Measurements from ENCODE around the gene PANX2. TPM values are rescaled to one million over a fixed set of nuclear protein-coding genes. Genes with fewer than 3 reads are reported as not detected.

Gene PANX2
- total and polyA plus RNA-seq, 2 of the 4 experiments (the other 2 are of a cell fraction) = 0.18 to 1.7 TPM

- H3K9me3 ChIP-seq (ENCODE audit: control insufficient read depth, insufficient read depth, low read length) = no peaks in the 10 kb centered on the region
- peak overlapping the region; percentile 15; the same call in 1 of the 2 replicates for H4K91ac ChIP-seq (ENCODE audit: insufficient read depth, low read depth, low read length)
- H2AFZ ChIP-seq (replicated peaks; ENCODE audit: low read length, poor library complexity) = peak overlapping the region; percentile 80
- no peak overlapping the region for H3K23ac ChIP-seq (ENCODE audit: low read depth, low read length)
- dilution Hi-C loops (cut with HindIII; ENCODE audit: low sequenced_read_pairs, unreplicated experiment) = no loop called here
- no peak overlapping the region for H3K14ac ChIP-seq (replicated peaks; ENCODE audit: low read depth, low read length)
- in situ Hi-C loops (cut with MboI; ENCODE audit: low sequenced_read_pairs) = no loop called here
- ATAC-seq (ENCODE audit: low read depth) = no peak; the same call in 1 of the 2 replicates
- H2AK9ac ChIP-seq (replicated peaks; ENCODE audit: low read depth, low read length, poor library complexity) = peak overlapping the region; percentile 73
- WGBS, 2 experiments (ENCODE audit: extremely low coverage in 2 of 2, insufficient read length in 1 of 2) = 81% methylated on average over 5 of the region's 18 CpGs; no CpG with 5 or more reads in 1 of the 2 experiments
- ChIA-PET POLR2A (ENCODE audit: unreplicated experiment) (no interaction called here), CTCF (interaction anchor here (0.9 kb wide), 1 partner anchor 161 kb away, joined by 3 read pairs; no protein-coding TSS in a partner anchor)
- peaks cover 14 to 66% of the 10 kb centered on the region in 2 experiments for H3K79me1 ChIP-seq (ENCODE audit: low read depth in 1 of 2, low read length in 2 of 2)
- no peak overlapping the region for H3K4me2 ChIP-seq (ENCODE audit: low read depth, low read length)
- H4K5ac ChIP-seq (ENCODE audit: low read depth, low read length) = no peak overlapping the region; the same call in 1 of the 2 replicates
- no peaks in the 10 kb centered on the region for H3K27me3 ChIP-seq (ENCODE audit: control insufficient read depth, insufficient read depth, low read length)
- H3K4me1 ChIP-seq (ENCODE audit: control insufficient read depth, insufficient read depth, low read length) = peaks cover 16% of the 10 kb centered on the region; the same call in 1 of the 2 replicates
- H3K27ac ChIP-seq (ENCODE audit: insufficient read depth, low read length) = 0 out of 2 replicates have a peak overlapping the region, but pooled peaks have one; percentile 26
- no peak overlapping the region for H3K18ac ChIP-seq (ENCODE audit: low read depth, low read length)
- H3K56ac ChIP-seq (ENCODE audit: extremely low read depth, insufficient read depth, low read length) = no peak overlapping the region
- no peak overlapping the region for H2BK120ac ChIP-seq (ENCODE audit: low read depth, low read length)
- peak overlapping the region; percentile 22; the same call in 1 of the 2 replicates for H3K4ac ChIP-seq (ENCODE audit: low read depth, low read length)
- H3K9me1 ChIP-seq (ENCODE audit: insufficient read depth, low read length) = 0 out of 2 replicates have a peak, but pooled peaks cover 3% of the 10 kb centered on the region
- no peak overlapping the region for H2AK5ac ChIP-seq (ENCODE audit: low read depth, low read length)
- peaks cover 25% of the 10 kb centered on the region for H3K36me3 ChIP-seq (ENCODE audit: control insufficient read depth, insufficient read depth, low read length)
- H2BK15ac ChIP-seq (ENCODE audit: low read depth, low read length) = no peak overlapping the region
- no peak overlapping the region for H2BK5ac ChIP-seq (ENCODE audit: low read depth, low read length, poor library complexity, severe bottlenecking)
- peak overlapping the region; percentile 56 to 63; a peak in 1 of 4 replicates for H4K8ac ChIP-seq (ENCODE audit: low read depth in 2 of 2, low read length in 2 of 2)
- H3K9ac ChIP-seq (ENCODE audit: low read depth, low read length) = no peak overlapping the region
- TF ChIP-seq CEBPB (IDR thresholded peaks at IDR 0.05; ENCODE audit: low read depth, low read length) (no peak), USF2 (IDR thresholded peaks at IDR 0.05; ENCODE audit: low read depth, low read length) (no peak), MAFK (IDR thresholded peaks at IDR 0.05; ENCODE audit: low read depth, low read length) (no peak), POLR2A (IDR thresholded peaks at IDR 0.05; ENCODE audit: low read depth, low read length) (no peak), RAD21 (IDR thresholded peaks at IDR 0.05; ENCODE audit: low read length) (no peak), RCOR1 (IDR thresholded peaks at IDR 0.05; ENCODE audit: insufficient replicate concordance, low read length) (no peak), MAZ (IDR thresholded peaks at IDR 0.05; ENCODE audit: borderline replicate concordance, low read depth, low read length) (no peak), MXI1 (IDR thresholded peaks at IDR 0.05; ENCODE audit: borderline replicate concordance, low read depth, low read length) (no peak), CTCF (conservative IDR thresholded peaks at IDR 0.05; ENCODE audit: low read depth, low read length) (no peak), SMC3 (IDR thresholded peaks at IDR 0.05; ENCODE audit: low read depth, low read length) (no peak), ELK1 (IDR thresholded peaks at IDR 0.05; ENCODE audit: borderline replicate concordance, low read depth, low read length) (no peak), NFE2L2 (IDR thresholded peaks at IDR 0.05; ENCODE audit: low read depth, low read length) (no peak), FOS (IDR thresholded peaks at IDR 0.05; ENCODE audit: low read depth, low read length) (no peak), BHLHE40 (IDR thresholded peaks at IDR 0.05; ENCODE audit: low read depth, low read length) (no peak)
- DNase-seq = no peak
- intact Hi-C loops (cut with micrococcal nuclease) = no loop called here
- BruUV-seq (replicated peaks) = no TSS peak
- no peak overlapping the region for H2BK20ac ChIP-seq (ENCODE audit: low read depth, low read length)
- peaks cover 39% of the 10 kb centered on the region for H4K20me1 ChIP-seq (ENCODE audit: insufficient read depth, low read length)
- H3K4me3 ChIP-seq (ENCODE audit: insufficient read depth, low read depth, low read length) = no peak overlapping the region
Observed at GRCh38 chr22:50190941-50191741, 20.6 kb downstream of the PANX2 start.

Measured in IMR-90 (cell line).